Measurements from ENCODE around the gene FAM13A. TPM values are rescaled to one million over a fixed set of nuclear protein-coding genes. Genes with fewer than 3 reads are reported as not detected.

Gene FAM13A
- total and polyA plus RNA-seq, 9 of the 15 experiments (the other 6 are each of a cell fraction or from before 2014, with no cell fraction given): 11.3 to 23.3 (median 14.7) TPM

DNA sequence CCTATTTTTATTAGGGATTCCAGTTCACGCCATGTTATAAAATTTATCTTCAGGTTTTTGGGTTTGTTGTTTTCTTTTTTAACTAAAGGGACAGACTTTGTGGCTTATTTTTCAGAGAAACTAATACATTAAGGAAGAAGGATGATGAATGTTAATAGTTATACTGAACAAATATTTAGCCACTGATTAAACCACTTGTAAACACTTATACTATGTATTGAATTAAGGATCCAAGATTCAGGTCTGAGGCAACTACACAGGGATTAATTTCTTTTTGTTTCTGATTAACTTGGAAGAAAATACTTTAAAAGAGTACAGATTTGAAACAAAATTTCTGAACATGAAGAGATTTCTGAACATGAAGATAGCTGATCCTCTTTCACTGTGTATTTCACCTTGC is 276.6 kb downstream of the FAM13A start:
- Histone ChIP-seq H3K27me3 (ENCODE audit: control insufficient read depth in 2 of 2, insufficient read depth in 2 of 2, low read length in 2 of 2) (no peaks in the 10 kb centered on the region), H4K20me1 (replicated peaks; ENCODE audit: control insufficient read depth, insufficient read depth, low read length) (no peaks in the 10 kb centered on the region), H3K4me1 (replicated peaks in 1 of 2; ENCODE audit: control insufficient read depth in 2 of 2, insufficient read depth in 2 of 2, low read length in 2 of 2) (no peaks in the 10 kb centered on the region), H3K4me3 (no peak overlapping the region), H3K27ac (ENCODE audit: extremely low read depth, low read depth, low read length) (no peak overlapping the region), H3K4me2 (ENCODE audit: insufficient read depth, low read length) (no peak overlapping the region), H3K9me3 (replicated peaks; ENCODE audit: control insufficient read depth, insufficient read depth, low read depth, low read length) (no peaks in the 10 kb centered on the region), H3K9ac (ENCODE audit: insufficient read depth in 1 of 2, low read depth in 2 of 2, low read length in 2 of 2) (no peak overlapping the region), H2AFZ (ENCODE audit: low read depth, low read length) (no peak overlapping the region), H3K9me1 (ENCODE audit: control insufficient read depth, insufficient read depth, low read length) (no peaks in the 10 kb centered on the region), H3K79me2 (ENCODE audit: control insufficient read depth, insufficient read depth, low read length) (no peaks in the 10 kb centered on the region), H3K36me3 (ENCODE audit: control insufficient read depth, insufficient read depth, low read length) (peaks cover 10% of the 10 kb centered on the region; the same call in 2 of the 3 replicates)
- POLR2A ChIA-PET: interaction anchor here (0.6 kb wide), 1 partner anchor 40 kb away, joined by 3 read pairs; no protein-coding TSS in a partner anchor
- 100% methylated on average over 1 of the region's 1 CpG for WGBS (ENCODE audit: insufficient coverage, low coverage, missing lambda C conversion rate)
- CTCF ChIA-PET (ENCODE audit: low intra/inter-chr PET ratio): no interaction called here
- in situ Hi-C loops (cut with MboI): no loop called here
- ATAC-seq (no peak), FAIRE-seq (no peak), DNase-seq (ENCODE audit: extremely low read depth in 1 of 4, low spot score in 3 of 4) (no peak)
- intact Hi-C loops (cut with micrococcal nuclease): no loop called here
- TF ChIP-seq TBP (optimal IDR thresholded peaks at IDR 0.05; ENCODE audit: low read depth, low read length) (no peak), ZNF140 (CRISPR knock-in tag; IDR thresholded peaks at IDR 0.05) (no peak), MIER1 (IDR thresholded peaks at IDR 0.05; ENCODE audit: low read depth) (no peak), GTF2F1 (IDR thresholded peaks at IDR 0.05; ENCODE audit: low read depth, low read length) (no peak), FOXP1 (CRISPR knock-in tag; IDR thresholded peaks at IDR 0.05) (no peak), NEUROD1 (IDR thresholded peaks at IDR 0.05; ENCODE audit: borderline replicate concordance, low read depth, low read length, partially characterized antibody) (no peak), TOE1 (IDR thresholded peaks at IDR 0.05; ENCODE audit: borderline replicate concordance) (no peak), TOE1 (CRISPR knock-in tag; IDR thresholded peaks at IDR 0.05; ENCODE audit: borderline replicate concordance, low read depth) (no peak), NFIX (CRISPR knock-in tag; IDR thresholded peaks at IDR 0.05; ENCODE audit: low read depth) (no peak), BRD9 (IDR thresholded peaks at IDR 0.05; ENCODE audit: low read depth, partially characterized antibody) (no peak), POLR2AphosphoS2 (IDR thresholded peaks at IDR 0.05; ENCODE audit: low read length) (no peak), POLR2H (tag; IDR thresholded peaks at IDR 0.05; ENCODE audit: low read depth) (no peak), CCAR2 (IDR thresholded peaks at IDR 0.05; ENCODE audit: low read depth, low read length) (no peak), ZNF77 (CRISPR knock-in tag; IDR thresholded peaks at IDR 0.05) (no peak), ZNF184 (CRISPR knock-in tag; IDR thresholded peaks at IDR 0.05) (no peak), SETDB1 (IDR thresholded peaks at IDR 0.05; ENCODE audit: low read length) (no peak), ZNF41 (CRISPR knock-in tag; conservative IDR thresholded peaks at IDR 0.05) (no peak)
- TF ChIP-seq, protein P1, sequence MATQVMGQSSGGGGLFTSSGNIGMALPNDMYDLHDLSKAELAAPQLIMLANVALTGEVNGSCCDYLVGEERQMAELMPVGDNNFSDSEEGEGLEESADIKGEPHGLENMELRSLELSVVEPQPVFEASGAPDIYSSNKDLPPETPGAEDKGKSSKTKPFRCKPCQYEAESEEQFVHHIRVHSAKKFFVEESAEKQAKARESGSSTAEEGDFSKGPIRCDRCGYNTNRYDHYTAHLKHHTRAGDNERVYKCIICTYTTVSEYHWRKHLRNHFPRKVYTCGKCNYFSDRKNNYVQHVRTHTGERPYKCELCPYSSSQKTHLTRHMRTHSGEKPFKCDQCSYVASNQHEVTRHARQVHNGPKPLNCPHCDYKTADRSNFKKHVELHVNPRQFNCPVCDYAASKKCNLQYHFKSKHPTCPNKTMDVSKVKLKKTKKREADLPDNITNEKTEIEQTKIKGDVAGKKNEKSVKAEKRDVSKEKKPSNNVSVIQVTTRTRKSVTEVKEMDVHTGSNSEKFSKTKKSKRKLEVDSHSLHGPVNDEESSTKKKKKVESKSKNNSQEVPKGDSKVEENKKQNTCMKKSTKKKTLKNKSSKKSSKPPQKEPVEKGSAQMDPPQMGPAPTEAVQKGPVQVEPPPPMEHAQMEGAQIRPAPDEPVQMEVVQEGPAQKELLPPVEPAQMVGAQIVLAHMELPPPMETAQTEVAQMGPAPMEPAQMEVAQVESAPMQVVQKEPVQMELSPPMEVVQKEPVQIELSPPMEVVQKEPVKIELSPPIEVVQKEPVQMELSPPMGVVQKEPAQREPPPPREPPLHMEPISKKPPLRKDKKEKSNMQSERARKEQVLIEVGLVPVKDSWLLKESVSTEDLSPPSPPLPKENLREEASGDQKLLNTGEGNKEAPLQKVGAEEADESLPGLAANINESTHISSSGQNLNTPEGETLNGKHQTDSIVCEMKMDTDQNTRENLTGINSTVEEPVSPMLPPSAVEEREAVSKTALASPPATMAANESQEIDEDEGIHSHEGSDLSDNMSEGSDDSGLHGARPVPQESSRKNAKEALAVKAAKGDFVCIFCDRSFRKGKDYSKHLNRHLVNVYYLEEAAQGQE (IDR thresholded peaks at IDR 0.05; ENCODE audit: borderline replicate concordance): no peak
- TF ChIP-seq, protein P1 (CRISPR knock-in tag; IDR thresholded peaks at IDR 0.05; ENCODE audit: low read depth): no peak
- no TSS peak for BruUV-seq (replicated peaks)

Measured in K562 (cell line).